H1 (cell line): ENCODE results near the gene NUSAP1. TPM values are rescaled to one million over a fixed set of nuclear protein-coding genes. Genes with fewer than 3 reads are reported as not detected.

Source experiments
- BCL11A ChIP-seq, 2 experiments: IDR thresholded peaks; one replicate each; pipeline ENCODE4 v1.6.1; 2011; ENCODE audit warnings: low read depth in 2 of 2, low read length in 2 of 2, mild to moderate bottlenecking in 2 of 2
- BRCA1 ChIP-seq: IDR thresholded peaks from 2 replicates; pipeline ENCODE4 v1.6.1; 2012; ENCODE audit warnings: low read depth, low read length, improper control_type of control experiment
- CHD1 ChIP-seq: IDR thresholded peaks from 2 replicates; pipeline ENCODE4 v1.6.1; 2012; ENCODE audit warnings: low read depth, low read length, improper control_type of control experiment
- GABPA ChIP-seq: IDR thresholded peaks from 2 replicates; pipeline ENCODE4 v1.6.1; 2011; ENCODE audit warnings: mild to moderate bottlenecking, low read length, moderate library complexity, borderline replicate concordance; ENCODE audit not compliant: insufficient read depth
- GTF2F1 ChIP-seq: IDR thresholded peaks from 2 replicates; pipeline ENCODE4 v1.6.1; 2012; ENCODE audit warnings: low read depth, low read length, improper control_type of control experiment, borderline replicate concordance
- KDM5A ChIP-seq: fragments of 200-600 bp; IDR thresholded peaks from 2 replicates; pipeline ENCODE4 v1.7.1; 2012; ENCODE audit warnings: mild to moderate bottlenecking, low read length, inconsistent platforms, mixed read lengths
- MAFK ChIP-seq: IDR thresholded peaks from 2 replicates; pipeline ENCODE4 v1.6.1; 2012; ENCODE audit warnings: low read depth, mild to moderate bottlenecking, improper control_type of control experiment, low read length
- NRF1 ChIP-seq: IDR thresholded peaks from 2 replicates; pipeline ENCODE4 v1.6.1; 2011; ENCODE audit warnings: mild to moderate bottlenecking, low read depth, low read length, improper control_type of control experiment
- POLR2A ChIP-seq, 2 experiments: IDR thresholded peaks; 1 replicate in 1 of 2; 2 replicates in 1 of 2; pipeline ENCODE4 v1.6.1; 2011; ENCODE audit warnings: low read depth in 2 of 2, low read length in 2 of 2, mild to moderate bottlenecking in 2 of 2; ENCODE audit errors: control extremely low read depth in 1 of 2
- POU5F1 ChIP-seq: IDR thresholded peaks from 2 replicates; pipeline ENCODE4 v1.6.1; 2011; ENCODE audit warnings: low read depth, mild to moderate bottlenecking, low read length, moderate library complexity
- RAD21 ChIP-seq, 2 experiments: IDR thresholded peaks in 1 of 2; conservative IDR thresholded peaks in 1 of 2; 2 replicates each; pipeline ENCODE4 v1.6.1; 2011; ENCODE audit warnings: low read depth in 2 of 2, low read length in 2 of 2, improper control_type of control experiment in 1 of 2, inconsistent platforms in 1 of 2, mild to moderate bottlenecking in 1 of 2, moderate library complexity in 1 of 2
- RBBP5 ChIP-seq: IDR thresholded peaks from 2 replicates; pipeline ENCODE4 v1.7.1; 2012; ENCODE audit warnings: low read depth, mild to moderate bottlenecking, inconsistent platforms, low read length, moderate library complexity, borderline replicate concordance
- RFX5 ChIP-seq: IDR thresholded peaks from 2 replicates; pipeline ENCODE4 v1.6.1; 2011; ENCODE audit warnings: low read depth, low read length, improper control_type of control experiment, borderline replicate concordance
- RNF2 ChIP-seq: fragments of 200-900, 300-1000 bp; sonication (generic); IDR thresholded peaks from 2 replicates; pipeline ENCODE4 v1.7.1; 2016; ENCODE audit warnings: borderline replicate concordance, low read depth, mild to moderate bottlenecking, antibody characterized with exemption, low read length; ENCODE audit not compliant: poor library complexity, severe bottlenecking; ENCODE audit errors: missing control alignments
- SIN3A ChIP-seq, 2 experiments: IDR thresholded peaks in 1 of 2; conservative IDR thresholded peaks in 1 of 2; 2 replicates each; pipeline ENCODE4 v1.6.1; 2011 to 2012; ENCODE audit warnings: low read length in 2 of 2, improper control_type of control experiment in 1 of 2, low read depth in 1 of 2, mild to moderate bottlenecking in 1 of 2
- SIX5 ChIP-seq: IDR thresholded peaks from 2 replicates; pipeline ENCODE4 v1.6.1; 2011; ENCODE audit warnings: mild to moderate bottlenecking, low read depth, low read length
- SP2 ChIP-seq: IDR thresholded peaks from 2 replicates; pipeline ENCODE4 v1.6.1; 2012; ENCODE audit warnings: mild to moderate bottlenecking, low read length, inconsistent platforms
- SP4 ChIP-seq: IDR thresholded peaks from 2 replicates; pipeline ENCODE4 v1.6.1; 2012; ENCODE audit warnings: low read length, inconsistent platforms
- TAF1 ChIP-seq: IDR thresholded peaks from 2 replicates; pipeline ENCODE4 v1.6.1; 2011; ENCODE audit warnings: mild to moderate bottlenecking, low read depth, low read length
- ZNF274 ChIP-seq: IDR thresholded peaks from 2 replicates; pipeline ENCODE4 v1.7.0; 2012; ENCODE audit warnings: low read length, borderline replicate concordance; ENCODE audit errors: extremely low read depth
- polyA plus RNA-seq, 7 experiments: library from polyadenylated mRNA; depleted of rRNA in 3 of 7; stranded (reverse) in 5 of 7; unstranded in 2 of 7; fragments of >200 nt in 5 of 7; fragments of 200-250 nt in 2 of 7; gene quantifications; 1 replicate in 5 of 7; 2 replicates in 1 of 7; 4 replicates in 1 of 7; pipeline versions ENCODE4 v1.2.1 to v1.2.3, GENCODE V29; 2011 to 2013; ENCODE audit warnings: missing spikeins in 2 of 7, mixed read lengths in 2 of 7
- total RNA-seq: library from RNA; stranded (reverse); fragmentation: NEBNext Ultra II Directional; extraction: Animal tissue kit (Norgen Biotek cat#: 25700); gene quantifications from 2 replicates; pipeline ENCODE4 v1.2.1, GENCODE V29; 2021
- TF ChIP-seq, protein P1 (sequence below): IDR thresholded peaks from 2 replicates; pipeline ENCODE4 v1.6.1; 2011; ENCODE audit warnings: low read depth, mild to moderate bottlenecking, low read length; ENCODE audit not compliant: insufficient read depth
- TF ChIP-seq, protein P2 (sequence below): IDR thresholded peaks from 2 replicates; pipeline ENCODE4 v1.6.1; 2012; ENCODE audit warnings: low read length, inconsistent platforms

NUSAP1 gene
- total and polyA plus RNA-seq, 2 of the 8 experiments (the other 6 are each of a cell fraction or from before 2014, with no cell fraction given), result 60.8 to 144 TPM

DNA sequence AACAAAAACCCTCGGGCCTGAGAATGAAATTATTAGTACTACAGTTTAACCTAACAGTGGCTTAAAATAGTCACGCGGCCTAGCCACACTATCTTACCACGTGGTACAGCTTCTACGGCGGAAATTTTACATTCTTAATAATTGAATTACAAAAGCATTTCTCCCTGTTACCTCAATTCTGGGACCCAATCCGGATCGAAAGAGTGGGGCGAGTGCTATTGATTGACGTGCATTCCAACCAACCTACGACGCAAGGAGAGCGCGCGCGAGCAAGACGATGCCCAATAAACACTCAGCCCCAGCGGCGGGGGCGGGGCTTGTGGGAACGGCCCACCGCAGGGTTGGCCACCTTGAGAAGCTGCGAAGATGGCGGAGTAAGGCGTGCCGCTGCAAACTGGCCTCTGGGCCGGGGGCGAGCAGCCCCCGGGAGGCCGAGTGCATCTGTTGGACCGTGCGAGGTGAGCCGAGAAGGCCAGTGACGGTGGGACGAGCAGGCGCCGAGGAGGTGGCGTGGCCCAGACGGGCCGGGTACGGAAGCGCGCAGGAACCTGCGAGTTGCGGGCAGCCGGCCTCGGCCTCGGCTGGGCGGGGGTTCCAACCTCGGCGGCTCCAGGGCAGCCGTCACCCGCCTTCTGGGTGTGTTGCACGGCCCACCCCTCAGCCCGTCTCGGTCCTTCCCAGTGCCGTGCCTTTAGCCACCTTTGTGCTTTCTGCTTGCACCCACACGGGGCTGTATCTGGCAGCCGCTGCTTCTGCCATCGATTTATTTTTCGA lies 48.8 kb upstream of the NUSAP1 start (continued):
- no peak for TF ChIP-seq MAFK
- no peak for TF ChIP-seq NRF1
- TF ChIP-seq, protein P1, sequence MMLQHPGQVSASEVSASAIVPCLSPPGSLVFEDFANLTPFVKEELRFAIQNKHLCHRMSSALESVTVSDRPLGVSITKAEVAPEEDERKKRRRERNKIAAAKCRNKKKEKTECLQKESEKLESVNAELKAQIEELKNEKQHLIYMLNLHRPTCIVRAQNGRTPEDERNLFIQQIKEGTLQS, result no peak
- TF ChIP-seq RFX5, result no peak
- TF ChIP-seq RAD21 (IDR thresholded peaks at IDR 0.05 in 1 of 2, conservative IDR thresholded peaks at IDR 0.05 in 1 of 2; ENCODE audit: low read depth in 2 of 2, low read length in 2 of 2), result no peak
- no peak for TF ChIP-seq KDM5A
- TF ChIP-seq, protein P2, sequence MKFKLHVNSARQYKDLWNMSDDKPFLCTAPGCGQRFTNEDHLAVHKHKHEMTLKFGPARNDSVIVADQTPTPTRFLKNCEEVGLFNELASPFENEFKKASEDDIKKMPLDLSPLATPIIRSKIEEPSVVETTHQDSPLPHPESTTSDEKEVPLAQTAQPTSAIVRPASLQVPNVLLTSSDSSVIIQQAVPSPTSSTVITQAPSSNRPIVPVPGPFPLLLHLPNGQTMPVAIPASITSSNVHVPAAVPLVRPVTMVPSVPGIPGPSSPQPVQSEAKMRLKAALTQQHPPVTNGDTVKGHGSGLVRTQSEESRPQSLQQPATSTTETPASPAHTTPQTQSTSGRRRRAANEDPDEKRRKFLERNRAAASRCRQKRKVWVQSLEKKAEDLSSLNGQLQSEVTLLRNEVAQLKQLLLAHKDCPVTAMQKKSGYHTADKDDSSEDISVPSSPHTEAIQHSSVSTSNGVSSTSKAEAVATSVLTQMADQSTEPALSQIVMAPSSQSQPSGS, result no peak; the same call in 1 of the 2 replicates
- no peak for TF ChIP-seq GABPA
- TF ChIP-seq BRCA1, result no peak
- 0 out of 2 replicates have a peak, but pooled peaks have one; percentile 22 for TF ChIP-seq GTF2F1
- no peak for TF ChIP-seq ZNF274
- TF ChIP-seq BCL11A (IDR thresholded peaks at IDR 0.05; ENCODE audit: low read depth in 2 of 2, low read length in 2 of 2), result no peak
- no peak for TF ChIP-seq SIX5
- no peak for TF ChIP-seq POU5F1
- peak; percentile 94 for TF ChIP-seq SP2
- peak; percentile 94 for TF ChIP-seq RBBP5
- peak; percentile 95 to 98 for TF ChIP-seq POLR2A (IDR thresholded peaks at IDR 0.05; ENCODE audit: control extremely low read depth in 1 of 2, low read depth in 2 of 2, low read length in 2 of 2)
- TF ChIP-seq TAF1, result peak; percentile 97
- peak; percentile 49 to 81; a peak in 2 of 4 replicates for TF ChIP-seq SIN3A (conservative IDR thresholded peaks at IDR 0.05 in 1 of 2, IDR thresholded peaks at IDR 0.05 in 1 of 2; ENCODE audit: low read depth in 1 of 2, low read length in 2 of 2)
- no peak for TF ChIP-seq RNF2
- TF ChIP-seq SP4, result no peak; the same call in 1 of the 2 replicates
- no peak for TF ChIP-seq CHD1
